ENCODE results near the gene CRYAB. TPM values are rescaled to one million over a fixed set of nuclear protein-coding genes. Genes with fewer than 3 reads are reported as not detected.
A peak's percentile ranks its signal among the peaks of the same experiment; 100 is the strongest.

CRYAB gene
- total RNA-seq, 1 experiment from 2014 or later = 1.1 TPM

GRCh38 chr11:111925953-111926352, 14.4 kb upstream of the CRYAB start:
- H3K4me3 Mint-ChIP-seq (ENCODE audit: unreplicated experiment) = peak overlapping the region; percentile 78
- BruUV-seq (replicated peaks) = no TSS peak
- peaks cover 21% of the 10 kb centered on the region for H3K4me1 ChIP-seq
- no peaks in the 10 kb centered on the region for H3K9me3 ChIP-seq
- peaks cover 39% of the 10 kb centered on the region for H3K4me1 Mint-ChIP-seq (ENCODE audit: low read depth, unreplicated experiment)
- H3K27me3 Mint-ChIP-seq (ENCODE audit: insufficient read depth, unreplicated experiment) = no peaks in the 10 kb centered on the region
- intact Hi-C loops (cut with micrococcal nuclease; ENCODE audit: unreplicated experiment) = loop anchor here (2.0 to 5.0 kb wide), 5 partner anchors 55 to 324 kb away; partner anchors contain the start of genes ALG9, DLAT, NKAPD1 and PIH1D2
- H3K27me3 ChIP-seq (replicated peaks; ENCODE audit: control insufficient read depth, insufficient read depth, low read length) = no peaks in the 10 kb centered on the region
- H3K9me3 Mint-ChIP-seq (ENCODE audit: unreplicated experiment) = no peaks in the 10 kb centered on the region
- DNase-seq = no peak
- no peak overlapping the region for H3K4me3 ChIP-seq (ENCODE audit: low read depth, low read length)
- CTCF ChIA-PET = interaction anchor here (0.9 to 1.9 kb wide), 11 partner anchors 9 to 171 kb away, joined by 3 to 53 read pairs (median 7); partner anchors contain the start of genes ALG9, DIXDC1, SDHD and TIMM8B
- H3K27ac Mint-ChIP-seq (ENCODE audit: unreplicated experiment) = peak overlapping the region; percentile 96
- no peak for TF ChIP-seq CTCF (IDR thresholded peaks at IDR 0.05; ENCODE audit: insufficient read depth in 1 of 2, low read depth in 1 of 2, low read length in 1 of 2, severe bottlenecking in 1 of 2, unreplicated experiment in 1 of 2)
- H3K36me3 ChIP-seq (ENCODE audit: control insufficient read depth, insufficient read depth, low read length) = no peaks in the 10 kb centered on the region; the same call in 1 of the 2 replicates
- H3K36me3 Mint-ChIP-seq (ENCODE audit: insufficient read depth, unreplicated experiment) = peaks cover 14% of the 10 kb centered on the region
- POLR2A ChIA-PET = interaction anchor here (0.6 to 1.9 kb wide), 6 partner anchors 7 to 1516 kb away, joined by 3 to 38 read pairs (median 12); partner anchors contain the start of genes ALG9, C11orf52, DLAT and SDHD

GRCh38 chr11:111923951-111924350, 12.4 kb upstream of the CRYAB start:
- ChIA-PET CTCF (interaction anchor here (0.5 kb wide), 1 partner anchor 911 kb away, joined by 3 read pairs; no protein-coding TSS in a partner anchor), POLR2A (interaction anchor here (0.6 kb wide), 1 partner anchor 12 kb away, joined by 6 read pairs; no protein-coding TSS in a partner anchor)
- no peaks in the 10 kb centered on the region; the same call in 1 of the 2 replicates for H3K36me3 ChIP-seq (ENCODE audit: control insufficient read depth, insufficient read depth, low read length)
- DNase-seq = no peak
- no peak overlapping the region for H3K4me3 ChIP-seq (ENCODE audit: low read depth, low read length)
- no peaks in the 10 kb centered on the region for H3K27me3 Mint-ChIP-seq (ENCODE audit: insufficient read depth, unreplicated experiment)
- peaks cover 23% of the 10 kb centered on the region for H3K4me1 ChIP-seq
- H3K4me1 Mint-ChIP-seq (ENCODE audit: low read depth, unreplicated experiment) = peaks cover 41% of the 10 kb centered on the region
- peak overlapping the region; percentile 16 for H3K4me3 Mint-ChIP-seq (ENCODE audit: unreplicated experiment)
- peaks cover 14% of the 10 kb centered on the region for H3K36me3 Mint-ChIP-seq (ENCODE audit: insufficient read depth, unreplicated experiment)
- H3K27me3 ChIP-seq (replicated peaks; ENCODE audit: control insufficient read depth, insufficient read depth, low read length) = no peaks in the 10 kb centered on the region
- H3K9me3 Mint-ChIP-seq (ENCODE audit: unreplicated experiment) = no peaks in the 10 kb centered on the region
- no peak for TF ChIP-seq CTCF (IDR thresholded peaks at IDR 0.05; ENCODE audit: insufficient read depth in 1 of 2, low read depth in 1 of 2, low read length in 1 of 2, severe bottlenecking in 1 of 2, unreplicated experiment in 1 of 2)
- no peaks in the 10 kb centered on the region for H3K9me3 ChIP-seq
- peak overlapping the region; percentile 96 for H3K27ac Mint-ChIP-seq (ENCODE audit: unreplicated experiment)
- BruUV-seq (replicated peaks) = no TSS peak
- intact Hi-C loops (cut with micrococcal nuclease; ENCODE audit: unreplicated experiment) = no loop called here

GRCh38 chr11:111923351-111923788, 11.8 kb upstream of the CRYAB start:
- no peaks in the 10 kb centered on the region; the same call in 1 of the 2 replicates for H3K36me3 ChIP-seq (ENCODE audit: control insufficient read depth, insufficient read depth, low read length)
- Mint-ChIP-seq H3K36me3 (ENCODE audit: insufficient read depth, unreplicated experiment) (peaks cover 14% of the 10 kb centered on the region), H3K27ac (ENCODE audit: unreplicated experiment) (peak overlapping the region; percentile 96), H3K27me3 (ENCODE audit: insufficient read depth, unreplicated experiment) (no peaks in the 10 kb centered on the region), H3K4me1 (ENCODE audit: low read depth, unreplicated experiment) (peaks cover 44% of the 10 kb centered on the region), H3K9me3 (ENCODE audit: unreplicated experiment) (no peaks in the 10 kb centered on the region), H3K4me3 (ENCODE audit: unreplicated experiment) (no peak overlapping the region)
- H3K4me3 ChIP-seq (ENCODE audit: low read depth, low read length) = no peak overlapping the region
- DNase-seq = no peak
- peaks cover 26% of the 10 kb centered on the region for H3K4me1 ChIP-seq
- no peaks in the 10 kb centered on the region for H3K9me3 ChIP-seq
- H3K27me3 ChIP-seq (replicated peaks; ENCODE audit: control insufficient read depth, insufficient read depth, low read length) = no peaks in the 10 kb centered on the region
- ChIA-PET POLR2A (no interaction called here), CTCF (interaction anchor here (0.5 kb wide), 1 partner anchor 910 kb away, joined by 3 read pairs; no protein-coding TSS in a partner anchor)
- BruUV-seq (replicated peaks) = no TSS peak
- TF ChIP-seq CTCF (IDR thresholded peaks at IDR 0.05; ENCODE audit: insufficient read depth in 1 of 2, low read depth in 1 of 2, low read length in 1 of 2, severe bottlenecking in 1 of 2, unreplicated experiment in 1 of 2) = no peak
- intact Hi-C loops (cut with micrococcal nuclease; ENCODE audit: unreplicated experiment) = no loop called here
